IMR-90 (cell line): ENCODE measurements around the gene INPP5F. TPM values are rescaled to one million over a fixed set of nuclear protein-coding genes. Genes with fewer than 3 reads are reported as not detected.

ENCODE experiments used
- ATAC-seq: fragments of 200-7000 bp; cut with Tn5 transposase; 2 replicates; pipeline ENCODE4 v1.9.1; 2020; ENCODE audit warnings: low read depth, mild to moderate bottlenecking, moderate library complexity
- BruUV-seq: library from RNA; stranded (reverse); fragments of 400-500 nt; replicated peaks from 2 replicates; lab custom pipeline; 2021; lab: Mats Ljungman, UMichigan
- CTCF ChIA-PET: fragments of 300-600 bp; formaldehyde crosslinking; extraction: SDS; loops from one replicate; lab custom pipeline; 2021; ENCODE audit warnings: antibody characterized with exemption; lab: Yijun Ruan, JAX
- POLR2A ChIA-PET: fragments of 300-600 bp; sonication (Branson Sonifier 250); formaldehyde crosslinking; loops from one replicate; lab custom pipeline; 2022; ENCODE audit warnings: antibody characterized with exemption; ENCODE audit not compliant: unreplicated experiment; lab: Charles Lee
- DNase-seq: peaks from one replicate; pipeline ENCODE4 v3.0.0; 2013
- H2AFZ ChIP-seq: replicated peaks from 2 replicates; pipeline ENCODE3; 2013; ENCODE audit warnings: low read length, mild to moderate bottlenecking; ENCODE audit not compliant: poor library complexity
- H2AK5ac ChIP-seq: 2 replicates; pipeline ENCODE4 v1.6.1; 2013; ENCODE audit warnings: low read depth, low read length, inconsistent platforms
- H2AK9ac ChIP-seq: replicated peaks from 2 replicates; pipeline ENCODE3; 2013; ENCODE audit warnings: mild to moderate bottlenecking, low read depth, low read length, moderate library complexity; ENCODE audit not compliant: poor library complexity
- H2BK120ac ChIP-seq: 2 replicates; pipeline ENCODE4 v1.6.1; 2013; ENCODE audit warnings: low read depth, low read length, inconsistent platforms
- H2BK15ac ChIP-seq: 3 replicates; pipeline ENCODE4 v1.6.1; 2013; ENCODE audit warnings: low read depth, low read length, inconsistent platforms
- H2BK20ac ChIP-seq: 2 replicates; pipeline ENCODE4 v1.6.1; 2013; ENCODE audit warnings: low read depth, mild to moderate bottlenecking, inconsistent platforms, low read length, moderate library complexity
- H2BK5ac ChIP-seq: 2 replicates; pipeline ENCODE4 v1.6.1; 2013; ENCODE audit warnings: mild to moderate bottlenecking, low read depth, low read length, inconsistent platforms; ENCODE audit not compliant: poor library complexity, severe bottlenecking
- H3K14ac ChIP-seq: replicated peaks from 2 replicates; pipeline ENCODE4 v1.6.1; 2013; ENCODE audit warnings: low read depth, low read length, inconsistent platforms
- H3K18ac ChIP-seq: 2 replicates; pipeline ENCODE4 v1.6.1; 2013; ENCODE audit warnings: low read depth, low read length, control low read depth
- H3K23ac ChIP-seq: 2 replicates; pipeline ENCODE4 v1.6.1; 2013; ENCODE audit warnings: low read depth, low read length, inconsistent platforms
- H3K27ac ChIP-seq: 2 replicates; pipeline ENCODE4 v1.5.1; 2013; ENCODE audit warnings: mild to moderate bottlenecking, control low read depth, low read length; ENCODE audit not compliant: insufficient read depth
- H3K27me3 ChIP-seq: 2 replicates; pipeline ENCODE4 v1.6.1; 2013; ENCODE audit warnings: low read length; ENCODE audit not compliant: control insufficient read depth, insufficient read depth
- H3K36me3 ChIP-seq: 2 replicates; pipeline ENCODE4 v1.6.1; 2013; ENCODE audit warnings: low read length, mixed read lengths; ENCODE audit not compliant: control insufficient read depth, insufficient read depth
- H3K4ac ChIP-seq: 2 replicates; pipeline ENCODE4 v1.6.1; 2013; ENCODE audit warnings: low read depth, low read length, inconsistent platforms
- H3K4me1 ChIP-seq: 2 replicates; pipeline ENCODE4 v1.6.1; 2013; ENCODE audit warnings: low read length, mixed read lengths; ENCODE audit not compliant: control insufficient read depth, insufficient read depth
- H3K4me2 ChIP-seq: 2 replicates; pipeline ENCODE4 v1.6.1; 2013; ENCODE audit warnings: low read depth, mild to moderate bottlenecking, control low read depth, low read length, moderate library complexity
- H3K4me3 ChIP-seq: 2 replicates; pipeline ENCODE4 v1.5.1; 2013; ENCODE audit warnings: low read depth, mild to moderate bottlenecking, control low read depth, low read length, moderate library complexity; ENCODE audit not compliant: insufficient read depth
- H3K56ac ChIP-seq: 2 replicates; pipeline ENCODE4 v1.6.1; 2013; ENCODE audit warnings: low read length, inconsistent platforms; ENCODE audit not compliant: insufficient read depth; ENCODE audit errors: extremely low read depth
- H3K79me1 ChIP-seq, 2 experiments: 2 replicates each; pipeline ENCODE4 v1.6.1; 2013; ENCODE audit warnings: low read length in 2 of 2, inconsistent platforms in 1 of 2, low read depth in 1 of 2
- H3K9ac ChIP-seq: 2 replicates; pipeline ENCODE4 v1.6.1; 2013; ENCODE audit warnings: low read depth, low read length, control low read depth
- H3K9me1 ChIP-seq: 2 replicates; pipeline ENCODE4 v1.6.1; 2013; ENCODE audit warnings: low read length, inconsistent platforms; ENCODE audit not compliant: insufficient read depth
- H3K9me3 ChIP-seq: 2 replicates; pipeline ENCODE4 v1.6.1; 2013; ENCODE audit warnings: low read length; ENCODE audit not compliant: control insufficient read depth, insufficient read depth
- H4K20me1 ChIP-seq: 2 replicates; pipeline ENCODE4 v1.6.1; 2013; ENCODE audit warnings: low read length, inconsistent platforms; ENCODE audit not compliant: insufficient read depth
- H4K5ac ChIP-seq: 2 replicates; pipeline ENCODE4 v1.6.1; 2013; ENCODE audit warnings: mild to moderate bottlenecking, low read depth, low read length, control low read depth
- H4K8ac ChIP-seq, 2 experiments: 2 replicates each; pipeline ENCODE4 v1.6.1; 2013; ENCODE audit warnings: low read depth in 2 of 2, low read length in 2 of 2, control low read depth in 1 of 2, inconsistent platforms in 1 of 2
- H4K91ac ChIP-seq: 2 replicates; pipeline ENCODE4 v1.6.1; 2013; ENCODE audit warnings: low read depth, low read length, inconsistent platforms; ENCODE audit not compliant: insufficient read depth
- MXI1 ChIP-seq: IDR thresholded peaks from 2 replicates; pipeline ENCODE4 v1.6.1; 2012; ENCODE audit warnings: low read depth, mild to moderate bottlenecking, low read length, moderate library complexity, borderline replicate concordance
- RAD21 ChIP-seq: IDR thresholded peaks from 2 replicates; pipeline ENCODE4 v1.6.1; 2012; ENCODE audit warnings: low read length, improper control_type of control experiment
- RFX5 ChIP-seq: IDR thresholded peaks from 2 replicates; pipeline ENCODE4 v1.8.0; 2012; ENCODE audit warnings: low read depth, mild to moderate bottlenecking, low read length, moderate library complexity
- SMC3 ChIP-seq: fragments of 150-350 bp; IDR thresholded peaks from 2 replicates; pipeline ENCODE4 v1.6.1; 2016; ENCODE audit warnings: low read depth, mild to moderate bottlenecking, antibody characterized with exemption, low read length, moderate library complexity
- USF2 ChIP-seq: fragments of 150-350 bp; IDR thresholded peaks from 2 replicates; pipeline ENCODE4 v1.6.1; 2017; ENCODE audit warnings: mild to moderate bottlenecking, antibody characterized with exemption, low read length, low read depth
- WGBS, 2 experiments: methylation state at CpG; one replicate each; pipeline versions ENCODE4 v1.1.5 to v1.1.7; 2013; ENCODE audit warnings: missing lambda C conversion rate in 2 of 2; ENCODE audit not compliant: insufficient read length in 1 of 2; ENCODE audit errors: extremely low coverage in 2 of 2; 5-methylcytosine and 5-hydroxymethylcytosine counted together
- dilution Hi-C: fragments of 300-500 bp; cut with HindIII; formaldehyde crosslinking; loops from one replicate; pipeline ENCODE4 v1.14.3; 2018; ENCODE audit warnings: low sequenced_read_pairs; ENCODE audit not compliant: unreplicated experiment
- in situ Hi-C: fragments of 300-500 bp; cut with MboI; formaldehyde crosslinking; loops from 3 replicates; pipeline ENCODE4 v1.14.3; 2019; ENCODE audit warnings: low sequenced_read_pairs, inconsistent platforms, mixed read lengths
- intact Hi-C: fragments of 100-400 bp; cut with micrococcal nuclease; formaldehyde crosslinking; loops from 2 replicates; pipeline ENCODE4 v1.10.0; 2022
- polyA plus RNA-seq, 3 experiments: library from polyadenylated mRNA; depleted of rRNA; stranded (reverse); fragments of >200 nt; gene quantifications; 2 replicates each; pipeline ENCODE4 v1.2.3, GENCODE V29; 2012; ENCODE audit warnings: low replicate concordance in 1 of 3
- total RNA-seq: library from RNA; depleted of rRNA; stranded (reverse); fragments of >200 nt; gene quantifications from 2 replicates; pipeline ENCODE4 v1.2.3, GENCODE V29; 2012
- TF ChIP-seq, protein P1 (sequence below): fragments of 150-350 bp; IDR thresholded peaks from 2 replicates; pipeline ENCODE4 v1.6.1; 2016; ENCODE audit warnings: low read depth, mild to moderate bottlenecking, low read length, moderate library complexity, borderline replicate concordance

INPP5F gene
- total and polyA plus RNA-seq, 2 of the 4 experiments (the other 2 are of a cell fraction), result 19.0 to 29.6 TPM

DNA sequence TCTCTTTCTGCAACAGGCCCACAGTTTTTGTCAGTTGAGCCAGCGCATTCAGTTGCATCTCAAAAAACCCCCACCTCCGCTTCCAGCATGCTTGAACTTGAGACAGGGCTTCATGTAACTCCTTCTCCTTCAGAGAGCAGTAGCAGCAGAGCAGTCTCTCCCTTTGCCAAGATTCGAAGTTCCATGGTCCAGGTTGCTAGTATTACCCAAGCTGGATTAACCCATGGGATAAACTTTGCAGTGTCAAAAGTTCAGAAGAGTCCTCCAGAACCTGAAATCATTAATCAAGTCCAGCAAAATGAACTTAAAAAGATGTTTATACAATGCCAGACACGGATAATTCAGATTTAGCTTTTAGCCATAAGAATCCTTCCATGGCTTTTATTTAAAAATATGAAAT is 101.6 kb downstream of the INPP5F start:
- Histone ChIP-seq H2AK9ac (no peak overlapping the region), H3K9me3 (no peaks in the 10 kb centered on the region), H3K18ac (no peak overlapping the region), H3K4me1 (no peaks in the 10 kb centered on the region), H3K79me1 (peaks cover 0 to 3% of the 10 kb centered on the region in 2 experiments; a peak in 1 of 4 replicates), H4K5ac (no peak overlapping the region), H2BK5ac (no peak overlapping the region), H4K91ac (no peak overlapping the region), H3K14ac (no peak overlapping the region), H3K27ac (no peak overlapping the region), H3K36me3 (peaks cover 27% of the 10 kb centered on the region), H2BK20ac (no peak overlapping the region), H3K9me1 (peaks cover 5% of the 10 kb centered on the region), H2BK120ac (no peak overlapping the region), H3K4me3 (no peak overlapping the region), H3K27me3 (no peaks in the 10 kb centered on the region), H3K4ac (no peak overlapping the region), H2AK5ac (no peak overlapping the region), H4K20me1 (no peaks in the 10 kb centered on the region), H3K9ac (no peak overlapping the region), H3K23ac (no peak overlapping the region), H3K4me2 (no peak overlapping the region), H2BK15ac (no peak overlapping the region), H2AFZ (no peak overlapping the region), H3K56ac (no peak overlapping the region), H4K8ac (no peak overlapping the region)
- in situ Hi-C loops, result no loop called here
- TF ChIP-seq RAD21, result no peak
- TF ChIP-seq, protein P1, sequence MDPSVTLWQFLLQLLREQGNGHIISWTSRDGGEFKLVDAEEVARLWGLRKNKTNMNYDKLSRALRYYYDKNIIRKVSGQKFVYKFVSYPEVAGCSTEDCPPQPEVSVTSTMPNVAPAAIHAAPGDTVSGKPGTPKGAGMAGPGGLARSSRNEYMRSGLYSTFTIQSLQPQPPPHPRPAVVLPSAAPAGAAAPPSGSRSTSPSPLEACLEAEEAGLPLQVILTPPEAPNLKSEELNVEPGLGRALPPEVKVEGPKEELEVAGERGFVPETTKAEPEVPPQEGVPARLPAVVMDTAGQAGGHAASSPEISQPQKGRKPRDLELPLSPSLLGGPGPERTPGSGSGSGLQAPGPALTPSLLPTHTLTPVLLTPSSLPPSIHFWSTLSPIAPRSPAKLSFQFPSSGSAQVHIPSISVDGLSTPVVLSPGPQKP, result no peak
- TF ChIP-seq SMC3, result no peak
- no peak for TF ChIP-seq RFX5
- TF ChIP-seq MXI1, result no peak
- no peak for TF ChIP-seq USF2
- ATAC-seq, result no peak
- dilution Hi-C loops, result no loop called here
- no TSS peak for BruUV-seq
- no CpG with 5 or more reads among the region's 4 CpGs for WGBS, 2 experiments
- intact Hi-C loops, result no loop called here
- POLR2A ChIA-PET, result no interaction called here
- CTCF ChIA-PET, result no interaction called here
- no peak for DNase-seq
